Stomach (tissue), 4 donors: ENCODE results near the gene IRF7.

Experiments
- CTCF ChIP-seq, 7 experiments: fragments of 450-650 bp in 4 of 7; fragments of 200-600 bp in 3 of 7; sonication (generic) in 3 of 7; IDR thresholded peaks; one replicate each; pipeline ENCODE4 v1.5.1; 2016 to 2019; ENCODE audit warnings: antibody characterized with exemption in 7 of 7, control low read depth in 2 of 7, mild to moderate bottlenecking in 1 of 7
- EP300 ChIP-seq: sonication (generic); formaldehyde crosslinking; IDR thresholded peaks from one replicate; pipeline ENCODE4 v1.6.1; 2017; ENCODE audit warnings: antibody characterized with exemption
- POLR2A ChIP-seq, 4 donors: fragments of 450-650 bp; IDR thresholded peaks; one replicate each; pipeline ENCODE4 v1.6.1; 2016; ENCODE audit warnings: antibody characterized with exemption in 4 of 4, control low read depth in 2 of 4, mild to moderate bottlenecking in 1 of 4, moderate library complexity in 1 of 4

GRCh38 chr11:609341-609811, 6.4 kb downstream of the IRF7 start:
- no peak for TF ChIP-seq CTCF (IDR thresholded peaks at IDR 0.05)
- no peak for TF ChIP-seq EP300
- no peak for TF ChIP-seq POLR2A (IDR thresholded peaks at IDR 0.05)
